Mucosa of rectum (tissue), 2 donors: Measurements from ENCODE around the gene RANBP17.

ENCODE experiments used
- H3K27ac ChIP-seq, 2 donors: one replicate each; pipeline ENCODE4 v1.7.0; 2013; ENCODE audit warnings: inconsistent platforms in 2 of 2, low read depth in 2 of 2, low read length in 2 of 2
- H3K27me3 ChIP-seq, 2 donors: one replicate each; pipeline ENCODE4 v1.7.0; 2013; ENCODE audit warnings: low read length in 2 of 2; ENCODE audit not compliant: control insufficient read depth in 2 of 2, insufficient read depth in 2 of 2
- H3K36me3 ChIP-seq, 2 donors: one replicate each; pipeline ENCODE4 v1.7.0; 2013; ENCODE audit warnings: low read length in 2 of 2; ENCODE audit not compliant: control insufficient read depth in 2 of 2, insufficient read depth in 2 of 2
- H3K4me1 ChIP-seq, 2 donors: one replicate each; pipeline ENCODE4 v1.7.0; 2013; ENCODE audit warnings: low read length in 2 of 2, mild to moderate bottlenecking in 1 of 2; ENCODE audit not compliant: control insufficient read depth in 2 of 2, insufficient read depth in 2 of 2
- H3K4me3 ChIP-seq, 2 donors: one replicate each; pipeline ENCODE4 v1.7.0; 2013; ENCODE audit warnings: low read length in 2 of 2
- H3K9ac ChIP-seq, 2 donors: one replicate each; pipeline ENCODE4 v1.7.0; 2013; ENCODE audit warnings: low read length in 2 of 2, low read depth in 1 of 2, mild to moderate bottlenecking in 1 of 2
- H3K9me3 ChIP-seq, 2 donors: one replicate each; pipeline ENCODE4 v1.7.0; 2013; ENCODE audit warnings: low read length in 2 of 2; ENCODE audit not compliant: control insufficient read depth in 2 of 2
- donor health status: healthy.
- donor health status: Normal muscosa, but diverticular disease.

RANBP17 gene

DNA sequence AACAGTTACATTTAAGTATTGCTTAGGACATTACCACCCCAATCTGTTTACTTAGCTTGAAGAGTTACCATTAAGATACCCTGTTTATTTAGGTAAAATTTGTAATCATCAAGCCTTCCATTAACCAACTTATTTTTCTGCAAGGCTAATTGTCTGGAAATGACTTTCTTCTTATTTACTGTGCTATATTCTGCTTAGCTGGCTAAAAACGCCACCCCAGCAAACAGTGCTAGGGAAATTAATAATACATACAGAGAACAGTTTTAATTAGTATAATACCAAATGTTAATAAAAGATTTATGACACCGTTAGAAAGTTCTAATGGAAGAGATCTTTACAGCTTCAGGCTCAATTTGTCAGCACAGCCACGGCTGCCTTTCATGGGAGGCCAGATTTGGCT, 461.2 kb downstream of the RANBP17 start:
- H3K27ac ChIP-seq: no peak overlapping the region
- H3K4me1 ChIP-seq: no peaks in the 10 kb centered on the region
- H3K36me3 ChIP-seq: no peaks in the 10 kb centered on the region
- peaks cover 19 to 32% of the 10 kb centered on the region in 2 donors for H3K27me3 ChIP-seq
- H3K4me3 ChIP-seq: no peak overlapping the region
- H3K9ac ChIP-seq: no peak overlapping the region
- H3K9me3 ChIP-seq: no peaks in the 10 kb centered on the region

DNA sequence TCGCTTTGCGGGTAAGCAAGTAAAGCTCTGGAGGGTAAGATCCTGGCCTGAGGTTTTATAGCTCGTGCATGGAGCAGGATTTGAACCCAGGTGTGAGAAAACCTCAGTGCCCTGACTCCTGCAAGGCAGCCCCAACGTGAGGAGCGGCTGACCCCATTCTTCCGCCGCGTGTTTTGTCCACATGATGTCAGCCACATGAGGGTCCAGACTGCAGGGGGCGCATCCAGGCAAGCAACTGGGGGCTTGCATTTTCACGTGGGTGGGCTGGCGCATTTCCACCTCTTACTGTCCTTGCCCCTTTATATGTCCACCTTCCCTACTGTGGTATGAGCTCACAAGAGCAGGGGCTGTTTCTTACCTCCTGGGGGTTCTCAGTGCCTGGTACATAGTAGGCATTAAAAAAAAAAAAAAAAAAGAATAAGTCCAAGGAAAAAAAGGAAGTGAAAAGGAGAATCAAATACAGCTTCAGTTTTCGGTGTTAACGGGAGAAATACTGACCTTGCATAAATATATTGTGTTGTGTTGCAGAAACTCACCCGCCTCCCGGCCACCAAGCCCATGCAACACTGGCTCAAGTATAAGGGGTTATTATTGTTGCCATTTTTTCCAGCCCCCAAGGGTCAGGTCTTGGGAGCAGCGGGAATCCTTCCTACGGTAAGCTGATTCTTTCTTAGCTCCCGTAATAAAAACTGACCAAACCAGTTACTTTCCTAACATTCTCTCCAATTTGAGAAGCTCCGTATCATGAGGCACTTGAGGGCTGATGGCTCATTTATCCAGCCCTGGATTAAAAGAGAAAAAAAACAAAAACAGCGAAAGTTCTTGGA, 462.2 kb downstream of the RANBP17 start:
- Histone ChIP-seq H3K9ac (no peak overlapping the region), H3K9me3 (no peaks in the 10 kb centered on the region), H3K27ac (no peak overlapping the region), H3K27me3 (peaks cover 15 to 28% of the 10 kb centered on the region in 2 donors), H3K36me3 (no peaks in the 10 kb centered on the region), H3K4me3 (no peak overlapping the region), H3K4me1 (no peaks in the 10 kb centered on the region)

DNA sequence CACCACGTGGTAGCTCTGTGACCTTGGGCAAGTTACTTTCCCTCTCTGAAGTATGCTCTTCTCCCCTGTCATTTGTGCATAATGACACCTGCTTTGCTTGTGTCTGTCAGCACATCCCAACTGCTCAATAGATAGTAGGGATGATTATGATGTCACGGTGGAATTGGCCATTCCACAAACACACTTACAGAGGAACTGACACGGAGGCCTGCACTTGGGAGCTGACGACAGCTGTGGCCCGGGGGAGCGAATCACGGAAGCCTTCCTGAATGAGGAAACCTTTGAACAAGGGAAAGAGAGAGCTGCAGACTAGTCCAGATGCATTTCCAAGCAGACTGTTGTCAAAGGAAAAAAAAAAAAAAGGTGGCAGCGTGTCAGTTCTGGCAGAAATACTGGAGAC, 468.2 kb downstream of the RANBP17 start:
- H3K9ac ChIP-seq: no peak overlapping the region
- no peak overlapping the region for H3K27ac ChIP-seq
- H3K9me3 ChIP-seq: no peaks in the 10 kb centered on the region
- no peak overlapping the region for H3K4me3 ChIP-seq
- H3K27me3 ChIP-seq: peaks cover 4 to 7% of the 10 kb centered on the region in 2 donors
- no peaks in the 10 kb centered on the region for H3K36me3 ChIP-seq
- H3K4me1 ChIP-seq: no peaks in the 10 kb centered on the region

DNA sequence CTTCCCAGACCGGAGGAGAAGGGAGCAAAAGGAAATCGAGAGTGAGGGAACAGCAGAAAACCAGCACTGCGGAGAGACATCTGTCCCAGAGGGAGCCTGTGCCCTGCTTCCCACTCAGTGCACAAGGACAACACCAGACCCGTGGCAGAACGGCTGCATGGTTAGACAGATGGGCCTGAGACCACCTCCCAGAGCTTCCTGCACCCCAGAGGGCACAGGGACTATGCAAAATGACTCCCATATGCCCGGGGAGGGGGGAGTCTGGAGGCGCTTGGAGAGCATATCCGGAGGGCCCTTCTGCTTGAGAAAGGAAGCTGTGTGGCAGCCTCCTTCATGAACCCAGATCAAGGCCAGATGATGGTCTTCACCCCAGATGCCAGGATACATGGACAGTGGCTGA, 473.8 kb downstream of the RANBP17 start:
- Histone ChIP-seq H3K27me3 (peaks cover 12 to 21% of the 10 kb centered on the region in 2 donors), H3K4me3 (no peak overlapping the region), H3K4me1 (no peaks in the 10 kb centered on the region), H3K27ac (no peak overlapping the region), H3K9ac (no peak overlapping the region), H3K9me3 (no peaks in the 10 kb centered on the region), H3K36me3 (no peaks in the 10 kb centered on the region)

DNA sequence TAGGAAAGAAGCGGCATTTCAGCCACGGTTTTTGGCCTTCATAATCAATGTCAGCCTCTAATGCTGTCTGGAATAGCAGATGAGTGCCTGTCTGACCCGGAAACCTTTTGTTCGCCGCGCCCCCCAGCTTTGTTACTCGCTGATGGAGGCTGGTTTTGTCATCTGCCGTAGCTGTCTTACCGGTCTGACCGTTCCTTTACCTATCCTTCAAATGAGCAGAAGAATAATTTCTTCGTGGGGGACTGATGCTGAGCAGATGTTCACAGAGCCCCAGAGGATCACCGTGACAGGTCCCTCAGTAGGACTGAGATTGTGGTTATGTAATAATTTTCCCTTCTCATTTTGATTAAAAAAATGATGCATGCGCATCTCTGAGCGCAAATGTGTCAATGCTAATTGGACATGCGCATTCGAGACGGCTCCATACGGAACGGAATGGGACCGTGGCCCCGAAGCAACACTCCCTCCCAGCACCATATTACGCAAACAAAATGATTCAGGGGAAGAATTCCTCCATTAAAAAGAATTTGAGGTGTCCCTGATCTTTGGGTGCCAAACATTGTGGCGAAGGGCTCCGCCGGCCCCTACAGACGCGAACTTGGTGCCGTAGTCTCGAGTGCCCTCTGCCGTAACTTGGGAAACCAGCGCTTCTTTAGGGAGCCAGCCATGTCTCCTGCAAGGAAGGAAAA, 474.8 kb downstream of the RANBP17 start:
- no peaks in the 10 kb centered on the region for H3K9me3 ChIP-seq
- H3K9ac ChIP-seq: no peak overlapping the region
- H3K4me1 ChIP-seq: no peaks in the 10 kb centered on the region
- no peak overlapping the region for H3K27ac ChIP-seq
- no peaks in the 10 kb centered on the region for H3K36me3 ChIP-seq
- peak overlapping the region; percentile 40 to 71 for H3K4me3 ChIP-seq
- H3K27me3 ChIP-seq: peaks cover 12 to 21% of the 10 kb centered on the region in 2 donors

DNA sequence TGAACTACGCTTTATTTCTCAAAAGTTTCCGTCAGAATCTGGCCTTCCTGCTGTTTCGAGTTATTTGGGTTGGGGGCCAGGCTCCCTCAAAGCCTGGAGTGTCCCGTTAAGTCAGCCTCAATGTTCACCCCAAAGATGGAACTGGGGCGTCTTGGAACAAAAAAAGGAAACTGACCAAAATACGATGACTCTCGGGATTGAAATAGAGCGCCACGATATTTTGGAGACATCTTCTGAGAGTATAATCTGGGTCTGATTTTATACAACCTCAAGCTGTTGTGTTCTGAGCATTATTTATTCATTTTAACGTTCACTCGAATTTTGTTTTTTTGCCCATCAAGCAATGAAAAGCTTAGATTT, 475.4 kb downstream of the RANBP17 start:
- H3K27me3 ChIP-seq: peaks cover 12 to 17% of the 10 kb centered on the region in 2 donors
- no peak overlapping the region for H3K9ac ChIP-seq
- H3K9me3 ChIP-seq: no peaks in the 10 kb centered on the region
- H3K27ac ChIP-seq: no peak overlapping the region
- H3K4me3 ChIP-seq: peak overlapping the region; percentile 40 to 71
- H3K36me3 ChIP-seq: no peaks in the 10 kb centered on the region
- no peaks in the 10 kb centered on the region for H3K4me1 ChIP-seq

DNA sequence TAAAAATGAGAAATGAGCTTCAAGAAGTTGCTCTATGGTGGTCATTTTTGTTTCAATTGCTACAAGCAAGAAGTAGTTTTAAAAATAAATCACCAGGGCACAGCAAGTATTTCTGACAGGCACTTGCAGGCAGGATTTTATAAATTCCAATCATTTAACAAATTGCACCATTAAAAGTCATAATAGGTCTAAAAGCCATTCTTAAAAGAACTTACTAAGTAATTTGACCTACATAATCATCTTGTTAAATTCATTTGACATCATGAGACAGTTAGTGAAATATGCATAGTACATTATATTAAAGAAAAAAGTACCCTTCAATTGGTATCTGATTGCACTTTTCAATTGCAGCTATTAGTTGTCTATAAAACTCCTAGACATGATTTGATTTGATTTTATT, 478.2 kb downstream of the RANBP17 start:
- no peak overlapping the region for H3K4me3 ChIP-seq
- H3K9ac ChIP-seq: no peak overlapping the region
- H3K27ac ChIP-seq: no peak overlapping the region
- H3K4me1 ChIP-seq: no peaks in the 10 kb centered on the region
- no peaks in the 10 kb centered on the region for H3K9me3 ChIP-seq
- H3K36me3 ChIP-seq: no peaks in the 10 kb centered on the region
- peaks cover 12 to 17% of the 10 kb centered on the region in 2 donors for H3K27me3 ChIP-seq

DNA sequence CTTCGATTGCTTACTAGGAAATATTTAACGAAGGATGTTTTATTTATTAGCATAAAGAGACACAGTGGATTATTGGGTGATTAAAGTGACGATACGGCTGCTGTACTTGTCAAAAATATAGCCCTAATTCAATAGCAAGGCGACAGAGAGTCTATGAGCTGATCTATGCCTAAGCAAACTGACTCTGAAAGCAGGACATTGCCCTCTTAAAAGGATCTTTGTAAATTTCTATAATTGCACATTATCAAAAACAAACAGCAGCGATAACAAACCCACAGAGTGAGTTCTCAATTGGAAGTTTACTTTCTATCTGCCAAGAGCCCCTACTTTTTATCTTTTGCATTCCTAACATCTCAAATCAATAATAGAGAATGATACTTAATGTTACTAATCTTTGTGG, 478.7 kb downstream of the RANBP17 start:
- H3K27ac ChIP-seq: no peak overlapping the region
- H3K4me3 ChIP-seq: no peak overlapping the region
- H3K4me1 ChIP-seq: no peaks in the 10 kb centered on the region
- no peaks in the 10 kb centered on the region for H3K36me3 ChIP-seq
- no peaks in the 10 kb centered on the region for H3K9me3 ChIP-seq
- H3K9ac ChIP-seq: no peak overlapping the region
- peaks cover 10 to 17% of the 10 kb centered on the region in 2 donors for H3K27me3 ChIP-seq

DNA sequence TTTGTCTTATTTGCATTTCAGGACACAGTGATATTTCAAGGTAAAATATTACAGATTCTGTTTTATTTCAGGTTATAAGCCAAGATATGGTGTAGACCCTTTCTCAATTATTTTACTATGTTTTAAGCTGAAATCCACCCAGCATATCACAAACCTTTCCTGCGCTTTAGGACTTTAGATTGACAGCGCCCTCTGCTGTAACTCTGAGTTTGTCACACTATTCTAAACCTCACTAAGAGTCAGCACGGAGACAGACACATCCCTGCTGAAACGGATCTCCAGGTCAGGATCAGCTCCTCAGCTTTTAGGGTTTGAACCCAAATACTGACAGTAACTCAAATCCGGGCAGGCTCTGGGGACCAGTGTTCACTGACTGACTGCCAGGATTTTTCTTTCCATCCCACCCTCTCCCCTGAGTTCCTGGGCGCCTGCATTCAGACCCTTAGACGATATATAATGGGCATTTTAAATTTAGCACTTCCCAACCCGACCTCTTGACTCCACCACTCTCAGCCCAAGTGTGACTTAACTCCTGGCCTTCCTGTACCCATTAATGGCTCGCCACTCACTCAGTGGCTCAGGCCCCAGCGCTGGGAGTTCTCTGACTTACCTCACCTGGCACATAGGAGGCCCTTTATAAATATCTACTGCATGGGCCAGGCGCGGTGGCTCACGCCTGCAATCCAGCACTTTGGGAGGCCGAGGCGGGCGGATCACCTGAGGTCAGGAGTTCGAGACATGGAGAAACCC, 480.7 kb downstream of the RANBP17 start:
- no peak overlapping the region for H3K4me3 ChIP-seq
- no peaks in the 10 kb centered on the region for H3K36me3 ChIP-seq
- H3K27me3 ChIP-seq: peaks cover 0 to 3% of the 10 kb centered on the region in 2 donors
- H3K9ac ChIP-seq: no peak overlapping the region
- no peak overlapping the region for H3K27ac ChIP-seq
- no peaks in the 10 kb centered on the region for H3K4me1 ChIP-seq
- no peaks in the 10 kb centered on the region for H3K9me3 ChIP-seq
